ENCODE measurements around the gene CCR2. TPM values are rescaled to one million over a fixed set of nuclear protein-coding genes. Genes with fewer than 3 reads are reported as not detected.

The CCR2 gene
- total RNA-seq, 2 donors from 2014 or later: 1.5 to 3.0 TPM

DNA sequence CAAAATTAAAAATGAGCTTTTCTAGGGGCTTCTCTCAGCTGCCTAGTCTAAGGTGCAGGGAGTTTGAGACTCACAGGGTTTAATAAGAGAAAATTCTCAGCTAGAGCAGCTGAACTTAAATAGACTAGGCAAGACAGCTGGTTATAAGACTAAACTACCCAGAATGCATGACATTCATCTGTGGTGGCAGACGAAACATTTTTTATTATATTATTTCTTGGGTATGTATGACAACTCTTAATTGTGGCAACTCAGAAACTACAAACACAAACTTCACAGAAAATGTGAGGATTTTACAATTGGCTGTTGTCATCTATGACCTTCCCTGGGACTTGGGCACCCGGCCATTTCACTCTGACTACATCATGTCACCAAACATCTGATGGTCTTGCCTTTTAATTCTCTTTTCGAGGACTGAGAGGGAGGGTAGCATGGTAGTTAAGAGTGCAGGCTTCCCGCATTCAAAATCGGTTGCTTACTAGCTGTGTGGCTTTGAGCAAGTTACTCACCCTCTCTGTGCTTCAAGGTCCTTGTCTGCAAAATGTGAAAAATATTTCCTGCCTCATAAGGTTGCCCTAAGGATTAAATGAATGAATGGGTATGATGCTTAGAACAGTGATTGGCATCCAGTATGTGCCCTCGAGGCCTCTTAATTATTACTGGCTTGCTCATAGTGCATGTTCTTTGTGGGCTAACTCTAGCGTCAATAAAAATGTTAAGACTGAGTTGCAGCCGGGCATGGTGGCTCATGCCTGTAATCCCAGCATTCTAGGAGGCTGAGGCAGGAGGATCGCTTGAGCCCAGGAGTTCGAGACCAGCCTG, 17.8 kb downstream of the CCR2 start:
- no peaks in the 10 kb centered on the region for H3K9me3 ChIP-seq
- DNase-seq: no peak
- H3K27ac ChIP-seq: peak overlapping the region; percentile 7
- no peaks in the 10 kb centered on the region for H3K36me3 ChIP-seq
- peak overlapping the region in 1 of 2 donors; percentile 9 for H3K9ac ChIP-seq (ENCODE audit: low read depth in 2 of 2, low read length in 2 of 2)
- no peaks in the 10 kb centered on the region for H3K27me3 ChIP-seq
- intact Hi-C loops (cut with DNase I): loop anchor here (5.0 kb wide), 2 partner anchors 94 to 289 kb away; no protein-coding TSS in a partner anchor
- no peak for TF ChIP-seq CTCF (IDR thresholded peaks at IDR 0.05)
- H3K4me3 ChIP-seq: no peak overlapping the region
- no peaks in the 10 kb centered on the region for H3K4me1 ChIP-seq

GRCh38 chr3:46372492-46373359, 18.8 kb downstream of the CCR2 start:
- H3K4me3 ChIP-seq: no peak overlapping the region
- H3K27me3 ChIP-seq: no peaks in the 10 kb centered on the region
- TF ChIP-seq CTCF (IDR thresholded peaks at IDR 0.05): peak; percentile 19
- no peaks in the 10 kb centered on the region for H3K9me3 ChIP-seq
- H3K27ac ChIP-seq: no peak overlapping the region
- H3K9ac ChIP-seq (ENCODE audit: low read depth in 2 of 2, low read length in 2 of 2): no peak overlapping the region
- H3K4me1 ChIP-seq: no peaks in the 10 kb centered on the region
- no peak for DNase-seq
- intact Hi-C loops (cut with DNase I): loop anchor here (5.0 kb wide), 2 partner anchors 95 to 290 kb away; no protein-coding TSS in a partner anchor
- H3K36me3 ChIP-seq: no peaks in the 10 kb centered on the region

GRCh38 chr3:46374755-46375154, 20.8 kb downstream of the CCR2 start:
- no peaks in the 10 kb centered on the region for H3K36me3 ChIP-seq
- no peak overlapping the region for H3K27ac ChIP-seq
- DNase-seq: no peak
- H3K9ac ChIP-seq (ENCODE audit: low read depth in 2 of 2, low read length in 2 of 2): no peak overlapping the region
- no peaks in the 10 kb centered on the region for H3K9me3 ChIP-seq
- H3K4me1 ChIP-seq: no peaks in the 10 kb centered on the region
- no peak overlapping the region for H3K4me3 ChIP-seq
- intact Hi-C loops (cut with DNase I): loop anchor here (5.0 kb wide), 2 partner anchors 97 to 292 kb away; no protein-coding TSS in a partner anchor
- TF ChIP-seq CTCF (IDR thresholded peaks at IDR 0.05): no peak
- H3K27me3 ChIP-seq: no peaks in the 10 kb centered on the region

DNA sequence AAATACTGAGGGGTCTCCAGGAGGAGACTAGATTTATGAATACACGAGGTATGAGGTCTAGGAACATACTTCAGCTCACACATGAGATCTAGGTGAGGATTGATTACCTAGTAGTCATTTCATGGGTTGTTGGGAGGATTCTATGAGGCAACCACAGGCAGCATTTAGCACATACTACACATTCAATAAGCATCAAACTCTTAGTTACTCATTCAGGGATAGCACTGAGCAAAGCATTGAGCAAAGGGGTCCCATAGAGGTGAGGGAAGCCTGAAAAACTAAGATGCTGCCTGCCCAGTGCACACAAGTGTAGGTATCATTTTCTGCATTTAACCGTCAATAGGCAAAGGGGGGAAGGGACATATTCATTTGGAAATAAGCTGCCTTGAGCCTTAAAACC, 21.3 kb downstream of the CCR2 start:
- H3K27me3 ChIP-seq: no peaks in the 10 kb centered on the region
- intact Hi-C loops (cut with DNase I): no loop called here
- H3K4me3 ChIP-seq: no peak overlapping the region
- no peaks in the 10 kb centered on the region for H3K9me3 ChIP-seq
- no peak for TF ChIP-seq CTCF (IDR thresholded peaks at IDR 0.05)
- H3K36me3 ChIP-seq: no peaks in the 10 kb centered on the region
- no peaks in the 10 kb centered on the region for H3K4me1 ChIP-seq
- DNase-seq: no peak
- H3K9ac ChIP-seq (ENCODE audit: low read depth in 2 of 2, low read length in 2 of 2): no peak overlapping the region
- no peak overlapping the region for H3K27ac ChIP-seq

GRCh38 chr3:46375814-46376213, 21.9 kb downstream of the CCR2 start:
- Histone ChIP-seq H3K36me3 (no peaks in the 10 kb centered on the region), H3K4me3 (no peak overlapping the region), H3K9ac (ENCODE audit: low read depth in 2 of 2, low read length in 2 of 2) (no peak overlapping the region), H3K9me3 (no peaks in the 10 kb centered on the region), H3K27me3 (no peaks in the 10 kb centered on the region), H3K4me1 (peaks cover 3% of the 10 kb centered on the region), H3K27ac (no peak overlapping the region)
- intact Hi-C loops (cut with DNase I): no loop called here
- DNase-seq: no peak
- no peak for TF ChIP-seq CTCF (IDR thresholded peaks at IDR 0.05)

All from colonic mucosa (tissue), 4 donors.